Fibroblast of pulmonary artery (primary cell): ENCODE measurements around the gene SLC6A3.

Experiments
- DNase-seq: peaks from one replicate; pipeline ENCODE4 v3.0.0-alpha.2; 2010; ENCODE audit warnings: low read depth
- H3K4me3 ChIP-seq: replicated peaks from 2 replicates; pipeline ENCODE4 v1.5.1; 2011; ENCODE audit warnings: low read depth, mild to moderate bottlenecking, control low read depth, low read length, moderate library complexity
- CTCF ChIP-seq: IDR thresholded peaks from 2 replicates; pipeline ENCODE4 v1.5.1; 2011; ENCODE audit warnings: mild to moderate bottlenecking, control low read depth, low read length, inconsistent platforms; ENCODE audit errors: missing control alignments

The SLC6A3 gene

GRCh38 chr5:1473746-1474145, 28.5 kb upstream of the SLC6A3 start:
- no peak for DNase-seq
- H3K4me3 ChIP-seq: no peak overlapping the region
- no peak for TF ChIP-seq CTCF

GRCh38 chr5:1472964-1473628, 27.9 kb upstream of the SLC6A3 start:
- H3K4me3 ChIP-seq: no peak overlapping the region
- no peak for TF ChIP-seq CTCF
- no peak for DNase-seq

- no peak overlapping the region for H3K4me3 ChIP-seq
- no peak for TF ChIP-seq CTCF
- DNase-seq: no peak
Measured at GRCh38 chr5:1471997-1472963, 27.0 kb upstream of the SLC6A3 start.

- no peak overlapping the region for H3K4me3 ChIP-seq
- no peak for DNase-seq
Measured at GRCh38 chr5:1471240-1471853, 26.1 kb upstream of the SLC6A3 start.

GRCh38 chr5:1470762-1471211, 25.5 kb upstream of the SLC6A3 start:
- no peak overlapping the region for H3K4me3 ChIP-seq
- TF ChIP-seq CTCF: no peak
- no peak for DNase-seq

More at GRCh38 chr5:1471240-1471853, 26.1 kb upstream of the SLC6A3 start:
- TF ChIP-seq CTCF: no peak

GRCh38 chr5:1468629-1469527, 23.6 kb upstream of the SLC6A3 start:
- no peak for DNase-seq
- TF ChIP-seq CTCF: no peak
- no peak overlapping the region for H3K4me3 ChIP-seq
